Right ventricle myocardium superior (tissue), 1 donor: Measurements from ENCODE around the gene MLLT1. TPM values are rescaled to one million over a fixed set of nuclear protein-coding genes. Genes with fewer than 3 reads are reported as not detected.

Source experiments
- total RNA-seq: library from RNA; stranded (reverse); fragmentation: NEBNext Ultra II Directional; extraction: Animal tissue kit (Norgen Biotek cat#: 25700); gene quantifications from one replicate; pipeline ENCODE4 v1.2.1, GENCODE V29; 2021
- donor health status: DM: no; HTN: yes; CAD: no; lungs with severe emphysema.

The MLLT1 gene
- total RNA-seq, 1 donor from 2014 or later = 37.2 TPM

Other genes starting within 250 kb of the MLLT1 start
- 8.3 TPM for gene RFX2, start 169.5 kb downstream of the MLLT1 start, total RNA-seq
- gene ACSBG2, start 144.3 kb downstream of the MLLT1 start, total RNA-seq = not detected
- gene ACER1, start 53.6 kb upstream of the MLLT1 start, total RNA-seq = not detected
- 79.7 TPM for gene CLPP, start 81.6 kb upstream of the MLLT1 start, total RNA-seq
- 134 TPM for gene ALKBH7, start 92.8 kb upstream of the MLLT1 start, total RNA-seq
- 0.75 TPM for gene PSPN, start 96.0 kb upstream of the MLLT1 start, total RNA-seq
- gene GTF2F1, start 113.2 kb upstream of the MLLT1 start, total RNA-seq = 30.5 TPM
- gene KHSRP, start 144.8 kb upstream of the MLLT1 start, total RNA-seq = 80.8 TPM
- not detected for gene SLC25A41, start 153.8 kb upstream of the MLLT1 start, total RNA-seq
- gene SLC25A23, start 179.8 kb upstream of the MLLT1 start, total RNA-seq = 87.0 TPM
- not detected for gene CRB3, start 184.3 kb upstream of the MLLT1 start, total RNA-seq
- 0.35 TPM for gene DENND1C, start 201.8 kb upstream of the MLLT1 start, total RNA-seq
- 10.8 TPM for gene TUBB4A, start 222.3 kb upstream of the MLLT1 start, total RNA-seq